Osteoblast (primary cell): Measurements from ENCODE around the gene PLEKHO1. TPM values are rescaled to one million over a fixed set of nuclear protein-coding genes. Genes with fewer than 3 reads are reported as not detected.
"Not testable (repeated sequence)": the region's sequence is repeated elsewhere in the genome, so short reads cannot be mapped to it uniquely, and the experiment has no call there.

Experiments
- DNase-seq: peaks from one replicate; pipeline ENCODE4 v3.0.0; 2011; ENCODE audit warnings: low spot score, mixed read lengths; ENCODE audit not compliant: insufficient read length; ENCODE audit errors: missing footprints
- H2AFZ ChIP-seq: 2 replicates; pipeline ENCODE4 v1.6.0; 2011; ENCODE audit warnings: mild to moderate bottlenecking, low read length
- H3K27ac ChIP-seq: 2 replicates; pipeline ENCODE4 v1.5.1; 2011; ENCODE audit warnings: mild to moderate bottlenecking, low read depth, low read length, moderate library complexity
- H3K27me3 ChIP-seq: 2 replicates; pipeline ENCODE4 v1.6.0; 2012; ENCODE audit warnings: mild to moderate bottlenecking, control low read depth, inconsistent platforms, low read length, moderate library complexity; ENCODE audit not compliant: insufficient read depth
- H3K36me3 ChIP-seq: 2 replicates; pipeline ENCODE4 v1.5.1; 2011; ENCODE audit warnings: mild to moderate bottlenecking, low read length, control low read depth, moderate library complexity; ENCODE audit not compliant: insufficient read depth
- H3K4me1 ChIP-seq: 2 replicates; pipeline ENCODE4 v1.5.1; 2011; ENCODE audit warnings: mild to moderate bottlenecking, low read length, control low read depth, moderate library complexity; ENCODE audit not compliant: insufficient read depth
- H3K4me2 ChIP-seq: 2 replicates; pipeline ENCODE4 v1.6.0; 2011; ENCODE audit warnings: mild to moderate bottlenecking, low read length; ENCODE audit not compliant: insufficient read depth
- H3K4me3 ChIP-seq: fragments of 200-600 bp; sonication (generic); 3 replicates; pipeline ENCODE4 v1.5.1; 2012; ENCODE audit warnings: mild to moderate bottlenecking, low read length, inconsistent platforms; ENCODE audit not compliant: insufficient read depth
- H3K79me2 ChIP-seq: 2 replicates; pipeline ENCODE4 v1.6.0; 2012; ENCODE audit warnings: mild to moderate bottlenecking, low read length, control low read depth, inconsistent platforms; ENCODE audit not compliant: insufficient read depth
- H3K9me3 ChIP-seq: 2 replicates; pipeline ENCODE4 v1.5.1; 2011; ENCODE audit warnings: low read depth, low read length, control low read depth
- H4K20me1 ChIP-seq: 2 replicates; pipeline ENCODE4 v1.6.0; 2012; ENCODE audit warnings: mild to moderate bottlenecking, low read length, control low read depth; ENCODE audit not compliant: insufficient read depth
- CTCF ChIP-seq: IDR thresholded peaks from 2 replicates; pipeline ENCODE4 v1.5.1; 2011; ENCODE audit warnings: mild to moderate bottlenecking, low read depth, low read length, moderate library complexity; ENCODE audit errors: extremely low read depth
- total RNA-seq: library from RNA; depleted of rRNA; stranded (reverse); fragments of >200 nt; gene quantifications from 2 replicates; pipeline ENCODE4 v1.2.3, GENCODE V29; 2012

Gene PLEKHO1
- total RNA-seq, 1 donor = 74.2 TPM

- no peaks in the 10 kb centered on the region for H3K27me3 ChIP-seq
- H3K36me3 ChIP-seq = peaks cover 3% of the 10 kb centered on the region
- TF ChIP-seq CTCF = no peak
- H3K79me2 ChIP-seq = no peaks in the 10 kb centered on the region
- H3K27ac ChIP-seq = no peak overlapping the region
- H3K4me3 ChIP-seq = no peak overlapping the region
- peaks cover 4% of the 10 kb centered on the region for H3K4me1 ChIP-seq
- H4K20me1 ChIP-seq = no peaks in the 10 kb centered on the region
- no peaks in the 10 kb centered on the region for H3K9me3 ChIP-seq
- H3K4me2 ChIP-seq = no peak overlapping the region
- no peak overlapping the region for H2AFZ ChIP-seq
- no peak for DNase-seq
These were observed 11.7 kb upstream of the PLEKHO1 start for GRCh38 chr1:150138044-150138443.

- Histone ChIP-seq H3K4me1 (no peaks in the 10 kb centered on the region), H3K27me3 (no peaks in the 10 kb centered on the region), H3K79me2 (no peaks in the 10 kb centered on the region), H2AFZ (no peak overlapping the region), H3K36me3 (peaks cover 12% of the 10 kb centered on the region), H3K4me3 (no peak overlapping the region), H3K27ac (no peak overlapping the region), H3K9me3 (no peaks in the 10 kb centered on the region), H3K4me2 (no peak overlapping the region), H4K20me1 (no peaks in the 10 kb centered on the region)
- DNase-seq = no peak
- TF ChIP-seq CTCF = no peak
These were observed 8.3 kb upstream of the PLEKHO1 start for GRCh38 chr1:150141452-150141851.

GRCh38 chr1:150142083-150142482 is 7.6 kb upstream of the PLEKHO1 start:
- no peak for DNase-seq
- no peaks in the 10 kb centered on the region for H3K79me2 ChIP-seq
- no peak overlapping the region for H3K4me3 ChIP-seq
- H4K20me1 ChIP-seq = no peaks in the 10 kb centered on the region
- no peak overlapping the region for H3K4me2 ChIP-seq
- no peak overlapping the region for H3K27ac ChIP-seq
- H3K4me1 ChIP-seq = no peaks in the 10 kb centered on the region
- no peaks in the 10 kb centered on the region for H3K9me3 ChIP-seq
- H3K36me3 ChIP-seq = peaks cover 12% of the 10 kb centered on the region
- H2AFZ ChIP-seq = no peak overlapping the region
- H3K27me3 ChIP-seq = no peaks in the 10 kb centered on the region
- no peak for TF ChIP-seq CTCF

GRCh38 chr1:150144606-150145005 is 5.1 kb upstream of the PLEKHO1 start:
- no peak overlapping the region for H3K27ac ChIP-seq
- H3K36me3 ChIP-seq = peaks cover 8% of the 10 kb centered on the region
- H3K27me3 ChIP-seq = no peaks in the 10 kb centered on the region
- H3K79me2 ChIP-seq = no peaks in the 10 kb centered on the region
- no peak overlapping the region for H3K4me3 ChIP-seq
- DNase-seq = no peak
- H3K4me2 ChIP-seq = no peak overlapping the region
- H3K9me3 ChIP-seq = no peaks in the 10 kb centered on the region
- H3K4me1 ChIP-seq = peaks cover 5% of the 10 kb centered on the region
- no peak for TF ChIP-seq CTCF
- H2AFZ ChIP-seq = no peak overlapping the region
- H4K20me1 ChIP-seq = no peaks in the 10 kb centered on the region

- not testable (repeated sequence) for H3K27me3 ChIP-seq, H3K27ac ChIP-seq, H3K4me3 ChIP-seq, DNase-seq, H3K79me2 ChIP-seq, H3K4me2 ChIP-seq, H3K4me1 ChIP-seq, H3K36me3 ChIP-seq, H4K20me1 ChIP-seq, H2AFZ ChIP-seq, H3K9me3 ChIP-seq
These were observed 3.7 kb upstream of the PLEKHO1 start for GRCh38 chr1:150146016-150146415.
